HCT116 (cell line): ENCODE results near the gene APPL1. TPM values are rescaled to one million over a fixed set of nuclear protein-coding genes. Genes with fewer than 3 reads are reported as not detected.

ENCODE experiments used
- ATAC-seq: fragments of 200-7000 bp; cut with Tn5 transposase; 2 replicates; pipeline ENCODE4 v1.9.1; 2020; ENCODE audit warnings: mild to moderate bottlenecking, moderate library complexity
- BruUV-seq: library from RNA; stranded (reverse); fragments of 400-500 nt; replicated peaks from 2 replicates; lab custom pipeline; 2021; lab: Mats Ljungman, UMichigan
- CTCF ChIA-PET: fragments of 300-600 bp; sonication (Branson Sonifier 250); formaldehyde crosslinking; loops from one replicate; lab custom pipeline; 2021; ENCODE audit warnings: antibody characterized with exemption; lab: Charles Lee
- POLR2A ChIA-PET: fragments of 300-600, 350-600 bp; sonication (Branson Sonifier 250); formaldehyde crosslinking; loops from one replicate; lab custom pipeline; 2021; ENCODE audit warnings: antibody characterized with exemption; lab: Charles Lee
- RAD21 ChIA-PET, 2 experiments: fragments of 300-600 bp; sonication (Branson Sonifier 250); formaldehyde crosslinking; loops; one replicate each; lab custom pipeline; 2023; ENCODE audit warnings: low total read pairs in 2 of 2; ENCODE audit not compliant: uncharacterized antibody in 2 of 2, unreplicated experiment in 2 of 2, low non-redundant PET in 1 of 2; lab: Charles Lee
- DNase-seq: peaks from one replicate; pipeline ENCODE4 v3.0.0-alpha.2; 2010; ENCODE audit warnings: low read depth, low spot score
- H2AFZ ChIP-seq: fragments of 200-600 bp; shearing (Covaris generic), sonication (generic); 2 replicates; pipeline ENCODE4 v1.6.1; 2017; ENCODE audit warnings: low read depth, mixed run types, mixed read lengths, antibody characterized with exemption, low read length; ENCODE audit not compliant: poor library complexity, severe bottlenecking
- H3K27ac ChIP-seq: 2 replicates; pipeline ENCODE4 v1.5.1; 2012; ENCODE audit warnings: low read depth, low read length
- H3K27me3 ChIP-seq: fragments of 200-600 bp; sonication (generic); 2 replicates; pipeline ENCODE4 v1.6.1; 2016; ENCODE audit warnings: mixed run types, low read length, mixed read lengths; ENCODE audit not compliant: insufficient read depth
- H3K36me3 ChIP-seq, 2 experiments: fragments of 200-500 bp in 1 of 2; fragments of 200-600 bp in 1 of 2; sonication (Bioruptor generic) in 1 of 2; sonication (generic) in 1 of 2; 2 replicates each; pipeline versions ENCODE4 v1.5.1 to v1.6.1; 2014 to 2016; ENCODE audit warnings: low read length in 2 of 2, inconsistent platforms in 1 of 2, mixed read lengths in 1 of 2, mixed run types in 1 of 2; ENCODE audit not compliant: insufficient read depth in 2 of 2, control insufficient read depth in 1 of 2
- H3K4me1 ChIP-seq, 2 experiments: fragments of 200-600 bp in 1 of 2; sonication (generic) in 1 of 2; 2 replicates each; pipeline versions ENCODE4 v1.5.1 to v1.6.1; 2012 to 2017; ENCODE audit warnings: low read length in 2 of 2, inconsistent platforms in 1 of 2, mild to moderate bottlenecking in 1 of 2, mixed read lengths in 1 of 2, mixed run types in 1 of 2, moderate library complexity in 1 of 2; ENCODE audit not compliant: insufficient read depth in 2 of 2, control insufficient read depth in 1 of 2
- H3K4me2 ChIP-seq: fragments of 200-600 bp; sonication (generic); 2 replicates; pipeline ENCODE4 v1.6.1; 2017; ENCODE audit warnings: mixed run types, low read length, mixed read lengths
- H3K4me3 ChIP-seq, 2 experiments: fragments of 200-600 bp in 1 of 2; sonication (generic) in 1 of 2; replicated peaks in 1 of 2; 2 replicates each; pipeline ENCODE4 v1.5.1; 2011 to 2016; ENCODE audit warnings: low read length in 2 of 2, control low read depth in 1 of 2, low read depth in 1 of 2, mild to moderate bottlenecking in 1 of 2, mixed read lengths in 1 of 2, mixed run types in 1 of 2
- H3K79me2 ChIP-seq: fragments of 200-600 bp; sonication (generic); 2 replicates; pipeline ENCODE4 v1.6.1; 2017; ENCODE audit warnings: mild to moderate bottlenecking, mixed run types, low read length, moderate library complexity, mixed read lengths; ENCODE audit not compliant: insufficient read depth
- H3K9ac ChIP-seq: fragments of 200-600 bp; sonication (generic); 2 replicates; pipeline ENCODE4 v1.6.1; 2016; ENCODE audit warnings: low read length, mixed read lengths
- H3K9me2 ChIP-seq: fragments of 200-600 bp; sonication (generic), shearing (Covaris generic); 2 replicates; pipeline ENCODE4 v1.6.1; 2017; ENCODE audit warnings: mixed run types, mild to moderate bottlenecking, moderate library complexity; ENCODE audit not compliant: insufficient read depth
- H3K9me3 ChIP-seq, 2 experiments: fragments of 200-500 bp in 1 of 2; fragments of 200-600 bp in 1 of 2; sonication (Bioruptor generic) in 1 of 2; sonication (generic) in 1 of 2; 2 replicates each; pipeline ENCODE4 v1.6.1; 2014 to 2017; ENCODE audit warnings: low read length in 2 of 2, mixed read lengths in 2 of 2, inconsistent platforms in 1 of 2, low read depth in 1 of 2, mild to moderate bottlenecking in 1 of 2, mixed run types in 1 of 2, moderate library complexity in 1 of 2; ENCODE audit not compliant: control insufficient read depth in 1 of 2, insufficient read depth in 1 of 2
- H4K20me1 ChIP-seq: fragments of 200-600 bp; sonication (generic), shearing (Covaris generic); 2 replicates; pipeline ENCODE4 v1.6.1; 2017; ENCODE audit warnings: mixed run types, mild to moderate bottlenecking, moderate library complexity; ENCODE audit not compliant: insufficient read depth
- CBX3 ChIP-seq: IDR thresholded peaks from 2 replicates; pipeline ENCODE4 v1.6.1; 2012; ENCODE audit warnings: low read depth
- CTCF ChIP-seq, 3 experiments: fragments of 200-600 bp in 1 of 3; sonication (generic) in 1 of 3; IDR thresholded peaks in 2 of 3; conservative IDR thresholded peaks in 1 of 3; 2 replicates each; pipeline ENCODE4 v1.5.1; 2012 to 2017; ENCODE audit warnings: low read depth in 2 of 3, low read length in 2 of 3, antibody characterized with exemption in 1 of 3, borderline replicate concordance in 1 of 3, control low read depth in 1 of 3, mild to moderate bottlenecking in 1 of 3, mixed read lengths in 1 of 3, mixed run types in 1 of 3, moderate library complexity in 1 of 3; ENCODE audit not compliant: insufficient read depth in 1 of 3
- EGR1 ChIP-seq: IDR thresholded peaks from 2 replicates; pipeline ENCODE4 v1.6.1; 2012; ENCODE audit warnings: low read depth
- ELF1 ChIP-seq: IDR thresholded peaks from 2 replicates; pipeline ENCODE4 v1.6.1; 2012; ENCODE audit warnings: low read depth, borderline replicate concordance
- EZH2 ChIP-seq: fragments of 200-600 bp; sonication (generic); IDR thresholded peaks from 2 replicates; pipeline ENCODE4 v1.6.1; 2017; ENCODE audit warnings: antibody characterized with exemption, mixed run types
- JUND ChIP-seq: IDR thresholded peaks from 2 replicates; pipeline ENCODE4 v1.6.1; 2012
- POLR2A ChIP-seq: IDR thresholded peaks from 2 replicates; pipeline ENCODE4 v1.7.0; 2011; ENCODE audit warnings: borderline replicate concordance; ENCODE audit not compliant: insufficient read depth, insufficient read length; ENCODE audit errors: extremely low read depth
- POLR2AphosphoS5 ChIP-seq: IDR thresholded peaks from 2 replicates; pipeline ENCODE4 v1.6.1; 2011; ENCODE audit warnings: mild to moderate bottlenecking, low read depth, low read length, moderate library complexity
- RAD21 ChIP-seq: IDR thresholded peaks from 2 replicates; pipeline ENCODE4 v1.6.1; 2012; ENCODE audit warnings: low read depth, mild to moderate bottlenecking
- SIN3A ChIP-seq: IDR thresholded peaks from 2 replicates; pipeline ENCODE4 v1.6.1; 2012; ENCODE audit warnings: low read depth
- SP1 ChIP-seq: IDR thresholded peaks from 2 replicates; pipeline ENCODE4 v1.6.1; 2012; ENCODE audit warnings: low read depth
- TCF7L2 ChIP-seq: IDR thresholded peaks from 2 replicates; pipeline ENCODE4 v1.7.0; 2011; ENCODE audit warnings: borderline replicate concordance, inconsistent platforms; ENCODE audit not compliant: insufficient read depth, insufficient read length; ENCODE audit errors: extremely low read depth
- YY1 ChIP-seq: IDR thresholded peaks from 2 replicates; pipeline ENCODE4 v1.6.1; 2011; ENCODE audit warnings: low read length, low read depth, moderate library complexity, mild to moderate bottlenecking; ENCODE audit not compliant: insufficient replicate concordance; ENCODE audit errors: extremely low read depth
- ZFX ChIP-seq: fragments of 450-650 bp; IDR thresholded peaks from 2 replicates; pipeline ENCODE4 v1.6.1; 2017
- intact Hi-C: fragments of 100-400 bp; cut with micrococcal nuclease; formaldehyde crosslinking; loops from 2 replicates; pipeline ENCODE4 v1.10.0; 2022
- total RNA-seq: library from RNA; stranded (reverse); gene quantifications from one replicate; pipeline ENCODE4 v1.2.1, GENCODE V29; 2021; ENCODE audit not compliant: unreplicated experiment
- TF ChIP-seq, protein P1 (sequence below): IDR thresholded peaks from 2 replicates; pipeline ENCODE4 v1.6.1; 2012

APPL1 gene
- total RNA-seq, 1 experiment from 2014 or later = 30.8 TPM

GRCh38 chr3:57179580-57180410 lies 47.7 kb upstream of the APPL1 start:
- no peaks in the 10 kb centered on the region for H3K27me3 ChIP-seq
- no peaks in the 10 kb centered on the region; a peak in 1 of 4 replicates for H3K9me3 ChIP-seq
- no peak overlapping the region for H3K4me2 ChIP-seq
- no peaks in the 10 kb centered on the region for H4K20me1 ChIP-seq
- H3K4me3 ChIP-seq = no peak overlapping the region
- RAD21 ChIA-PET = no interaction called here
- ATAC-seq (peak; percentile 82), DNase-seq (no peak)
- H3K79me2 ChIP-seq = no peaks in the 10 kb centered on the region
- no peak overlapping the region for H2AFZ ChIP-seq
- CTCF ChIA-PET = interaction anchor here (0.8 to 1.5 kb wide), 4 partner anchors 11 to 376 kb away, joined by 3 to 8 read pairs (median 3); partner anchors contain the start of gene PDE12
- no peaks in the 10 kb centered on the region for H3K9me2 ChIP-seq
- H3K4me1 ChIP-seq = no peaks in the 10 kb centered on the region
- no peak overlapping the region for H3K27ac ChIP-seq
- POLR2A ChIA-PET = no interaction called here
- intact Hi-C loops = loop anchor here (10.0 kb wide), 2 partner anchors 405 to 675 kb away; no protein-coding TSS in a partner anchor
- BruUV-seq = no TSS peak
- H3K9ac ChIP-seq = no peak overlapping the region
- TF ChIP-seq EGR1 = no peak
- TF ChIP-seq SP1 = no peak
- TF ChIP-seq CTCF (IDR thresholded peaks at IDR 0.05 in 2 of 3, conservative IDR thresholded peaks at IDR 0.05 in 1 of 3; ENCODE audit: borderline replicate concordance in 1 of 3, insufficient read depth in 1 of 3, low read depth in 2 of 3, low read length in 2 of 3) = peak; percentile 42 to 52 (median 43); a peak in 5 of 6 replicates
- TF ChIP-seq RAD21 = peak; percentile 76
- no peaks in the 10 kb centered on the region for H3K36me3 ChIP-seq

DNA sequence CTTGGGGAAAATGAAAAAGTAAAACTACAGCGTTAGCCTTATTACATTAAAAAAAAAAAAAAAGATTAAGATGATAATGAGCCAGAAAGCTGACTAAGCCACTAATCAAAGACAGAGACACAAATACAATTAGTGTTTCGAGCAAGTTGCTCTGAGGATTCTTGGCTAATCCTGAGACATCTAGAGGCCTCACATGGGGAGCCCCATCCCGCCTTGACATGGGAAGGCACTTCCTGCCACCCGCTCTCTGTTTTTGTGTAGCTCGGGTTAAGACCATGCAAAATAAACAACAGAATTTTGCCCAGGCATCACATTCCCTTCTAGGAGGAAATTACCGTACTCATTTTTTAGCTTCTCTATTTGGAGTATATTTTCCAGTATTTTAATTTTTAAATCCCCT lies 43.0 kb upstream of the APPL1 start:
- H3K4me1 ChIP-seq = no peaks in the 10 kb centered on the region
- no peak overlapping the region for H3K9ac ChIP-seq
- intact Hi-C loops = no loop called here
- H4K20me1 ChIP-seq = no peaks in the 10 kb centered on the region
- no TSS peak for BruUV-seq
- ChIA-PET POLR2A (no interaction called here), RAD21 (no interaction called here), CTCF (no interaction called here)
- H3K27me3 ChIP-seq = no peaks in the 10 kb centered on the region
- no peaks in the 10 kb centered on the region for H3K36me3 ChIP-seq
- no peak for ATAC-seq
- no peak overlapping the region for H3K27ac ChIP-seq
- no peak overlapping the region for H3K4me2 ChIP-seq
- H2AFZ ChIP-seq = no peak overlapping the region
- H3K9me2 ChIP-seq = no peaks in the 10 kb centered on the region
- no peaks in the 10 kb centered on the region for H3K79me2 ChIP-seq
- no peak overlapping the region for H3K4me3 ChIP-seq
- H3K9me3 ChIP-seq = no peaks in the 10 kb centered on the region; a peak in 1 of 4 replicates
- no peak for DNase-seq
- no peak for TF ChIP-seq ZFX
- no peak for TF ChIP-seq JUND
- TF ChIP-seq POLR2AphosphoS5 = no peak
- TF ChIP-seq SIN3A = no peak
- no peak for TF ChIP-seq EGR1
- no peak for TF ChIP-seq EZH2
- no peak for TF ChIP-seq POLR2A
- TF ChIP-seq, protein P1, sequence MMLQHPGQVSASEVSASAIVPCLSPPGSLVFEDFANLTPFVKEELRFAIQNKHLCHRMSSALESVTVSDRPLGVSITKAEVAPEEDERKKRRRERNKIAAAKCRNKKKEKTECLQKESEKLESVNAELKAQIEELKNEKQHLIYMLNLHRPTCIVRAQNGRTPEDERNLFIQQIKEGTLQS = no peak
- no peak for TF ChIP-seq ELF1
- no peak for TF ChIP-seq YY1
- TF ChIP-seq CTCF (IDR thresholded peaks at IDR 0.05 in 2 of 3, conservative IDR thresholded peaks at IDR 0.05 in 1 of 3; ENCODE audit: borderline replicate concordance in 1 of 3, insufficient read depth in 1 of 3, low read depth in 2 of 3, low read length in 2 of 3) = no peak
- TF ChIP-seq TCF7L2 = no peak
- TF ChIP-seq CBX3 = no peak
